Spinal cord (tissue), 10 donors: ENCODE measurements around the gene SERPINF2. TPM values are rescaled to one million over a fixed set of nuclear protein-coding genes. Genes with fewer than 3 reads are reported as not detected.
A peak's percentile ranks its signal among the peaks of the same experiment; 100 is the strongest.
"Not testable (repeated sequence)": the region's sequence is repeated elsewhere in the genome, so short reads cannot be mapped to it uniquely, and the experiment has no call there.

Experiments
- DNase-seq, 6 donors: peaks; one replicate each; pipeline versions ENCODE4 v3.0.0 to v3.0.0-alpha.2; 2013 to 2015; ENCODE audit warnings: low spot score in 6 of 6, low read depth in 4 of 6
- H3K27ac ChIP-seq: one replicate; pipeline ENCODE4 v1.5.1; 2013; ENCODE audit warnings: low read depth, low read length, control low read depth
- H3K27me3 ChIP-seq: one replicate; pipeline ENCODE4 v1.6.1; 2013; ENCODE audit warnings: low read length; ENCODE audit not compliant: control insufficient read depth, insufficient read depth
- H3K36me3 ChIP-seq: one replicate; pipeline ENCODE4 v1.6.1; 2013; ENCODE audit warnings: low read length; ENCODE audit not compliant: control insufficient read depth, insufficient read depth
- H3K4me1 ChIP-seq: one replicate; pipeline ENCODE4 v1.6.1; 2013; ENCODE audit warnings: low read length; ENCODE audit not compliant: control insufficient read depth, insufficient read depth
- H3K4me3 ChIP-seq: one replicate; pipeline ENCODE4 v1.5.1; 2013; ENCODE audit warnings: low read depth, low read length, control low read depth
- H3K9me3 ChIP-seq: one replicate; pipeline ENCODE4 v1.6.1; 2013; ENCODE audit warnings: low read length; ENCODE audit not compliant: control insufficient read depth, insufficient read depth
- WGBS: methylation state at CpG from one replicate; pipeline ENCODE4 v1.1.5; 2013; ENCODE audit warnings: missing lambda C conversion rate; ENCODE audit not compliant: insufficient coverage; 5-methylcytosine and 5-hydroxymethylcytosine counted together
- polyA plus RNA-seq, 2 donors: library from polyadenylated mRNA; unstranded; fragments of 120-200 nt; gene quantifications; one replicate each; pipeline ENCODE4 v1.2.1, GENCODE V29; 2013; ENCODE audit not compliant: insufficient read length in 2 of 2
- total RNA-seq, 2 donors: library from RNA; depleted of rRNA in 1 of 2; stranded (reverse); fragments of 120-200 nt in 1 of 2; fragments of >200 nt in 1 of 2; gene quantifications; one replicate each; pipeline versions ENCODE4 v1.2.3 to v1.2.4, GENCODE V29; 2013 to 2014
- donor health status: healthy.

SERPINF2 gene
- total and polyA plus RNA-seq, 4 donors, result 1.2 to 2.1 (median 1.9) TPM; not detected in 1

DNA sequence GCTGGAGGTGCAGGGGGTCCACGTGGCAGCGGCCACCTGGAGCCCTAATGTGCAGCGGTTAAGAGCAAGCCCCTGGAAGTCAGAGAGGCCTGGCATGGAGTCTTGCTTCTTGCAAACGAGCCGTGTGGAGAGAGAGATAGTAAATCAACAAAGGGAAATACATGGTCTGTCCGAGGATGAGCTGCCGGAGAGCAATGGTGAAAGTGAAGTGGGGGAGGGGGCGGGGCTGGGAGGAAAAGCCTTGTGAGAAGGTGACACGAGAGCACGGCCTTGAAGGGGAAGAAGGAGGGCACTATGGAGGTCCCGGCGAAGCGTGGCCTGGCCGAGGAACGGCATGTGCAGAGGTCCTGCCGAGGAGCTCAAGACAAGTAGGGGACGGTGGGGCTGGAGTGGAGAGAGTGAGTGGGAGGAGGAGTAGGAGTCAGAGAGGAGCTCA lies 13.2 kb downstream of the SERPINF2 start:
- Histone ChIP-seq H3K9me3 (no peaks in the 10 kb centered on the region), H3K4me1 (peaks cover 21% of the 10 kb centered on the region), H3K36me3 (no peaks in the 10 kb centered on the region), H3K4me3 (no peak overlapping the region), H3K27ac (no peak overlapping the region), H3K27me3 (no peaks in the 10 kb centered on the region)
- no peak for DNase-seq
- WGBS, result 48% methylated on average over 16 of the region's 17 CpGs

DNA sequence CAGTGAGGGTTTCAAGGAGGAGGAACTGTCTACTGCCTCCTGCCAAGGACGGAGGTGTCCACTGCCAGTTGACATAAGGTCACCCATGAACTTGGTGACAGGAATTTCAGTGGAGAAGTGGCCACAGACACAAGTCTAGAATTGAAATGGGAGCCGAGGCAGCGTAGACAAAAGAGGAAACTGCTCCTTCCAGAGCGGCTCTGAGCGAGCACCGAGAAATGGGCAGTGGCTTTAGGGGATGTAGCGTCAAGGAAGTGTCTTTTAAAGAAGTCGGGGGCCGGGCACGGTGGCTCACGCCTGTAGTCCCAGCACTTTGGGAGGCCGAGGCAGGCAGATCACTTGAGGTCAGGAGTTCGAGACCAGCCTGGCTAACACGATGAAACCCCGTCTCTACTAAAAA lies 16.1 kb downstream of the SERPINF2 start:
- Histone ChIP-seq H3K9me3 (no peaks in the 10 kb centered on the region), H3K27me3 (no peaks in the 10 kb centered on the region), H3K4me3 (no peak overlapping the region), H3K36me3 (no peaks in the 10 kb centered on the region), H3K27ac (no peak overlapping the region), H3K4me1 (peaks cover 41% of the 10 kb centered on the region)
- no peak for DNase-seq
- 84% methylated on average over 13 of the region's 15 CpGs for WGBS

DNA sequence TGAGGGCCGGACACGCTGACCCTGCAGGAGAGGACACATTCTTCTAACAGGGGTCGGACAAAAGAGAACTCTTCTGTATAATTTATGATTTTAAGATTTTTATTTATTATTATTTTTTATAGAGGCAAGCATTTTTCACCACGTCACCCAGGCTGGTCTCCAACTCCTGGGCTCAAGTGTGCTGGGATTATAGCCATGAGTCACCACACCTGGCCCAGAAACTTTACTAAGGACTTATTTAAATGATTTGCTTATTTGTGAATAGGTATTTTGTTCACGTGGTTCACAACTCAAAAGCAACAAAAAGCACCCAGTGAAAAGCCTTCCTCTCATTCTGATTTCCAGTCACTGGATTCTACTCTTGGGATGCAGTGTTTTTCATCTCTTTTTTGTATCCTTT lies 16.9 kb downstream of the SERPINF2 start:
- DNase-seq, result no peak
- Histone ChIP-seq H3K27me3 (no peaks in the 10 kb centered on the region), H3K4me1 (peaks cover 41% of the 10 kb centered on the region), H3K36me3 (no peaks in the 10 kb centered on the region), H3K27ac (no peak overlapping the region), H3K4me3 (no peak overlapping the region), H3K9me3 (no peaks in the 10 kb centered on the region)
- no CpG with 5 or more reads among the region's 5 CpGs for WGBS

DNA sequence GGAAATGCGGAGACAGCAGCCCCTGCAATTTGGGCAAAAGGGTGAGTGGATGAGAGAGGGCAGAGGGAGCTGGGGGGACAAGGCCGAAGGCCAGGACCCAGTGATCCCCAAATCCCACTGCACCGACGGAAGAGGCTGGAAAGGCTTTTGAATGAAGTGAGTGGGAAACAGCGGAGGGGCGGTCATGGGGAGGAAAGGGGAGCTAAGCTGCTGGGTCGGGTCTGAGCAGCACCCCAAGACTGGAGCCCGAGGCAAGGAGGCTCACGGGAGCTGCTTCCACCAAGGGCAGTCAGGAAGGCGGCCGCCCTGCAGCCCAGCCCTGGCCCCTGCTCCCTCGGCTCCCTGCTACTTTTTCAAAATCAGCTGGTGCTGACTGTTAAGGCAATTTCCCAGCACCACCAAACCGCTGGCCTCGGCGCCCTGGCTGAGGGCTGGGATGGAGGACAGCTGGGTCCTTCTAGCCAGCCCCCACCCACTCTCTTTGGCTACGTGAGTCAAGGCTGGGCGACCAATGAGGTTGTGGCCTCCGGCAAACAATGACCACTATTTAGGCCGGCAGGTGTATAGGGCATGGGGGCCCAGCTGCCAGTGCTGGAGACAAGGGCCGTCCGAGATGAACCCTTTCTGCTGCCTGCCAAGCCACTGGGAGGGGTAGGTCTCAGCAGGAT lies 19.7 kb downstream of the SERPINF2 start:
- Histone ChIP-seq H3K27ac (peak overlapping the region; percentile 47), H3K36me3 (no peaks in the 10 kb centered on the region), H3K27me3 (no peaks in the 10 kb centered on the region), H3K9me3 (no peaks in the 10 kb centered on the region), H3K4me1 (peaks cover 32% of the 10 kb centered on the region), H3K4me3 (peak overlapping the region; percentile 39)
- DNase-seq, result no peak
- 53% methylated on average over 21 of the region's 21 CpGs for whole genome bisulfite sequencing

DNA sequence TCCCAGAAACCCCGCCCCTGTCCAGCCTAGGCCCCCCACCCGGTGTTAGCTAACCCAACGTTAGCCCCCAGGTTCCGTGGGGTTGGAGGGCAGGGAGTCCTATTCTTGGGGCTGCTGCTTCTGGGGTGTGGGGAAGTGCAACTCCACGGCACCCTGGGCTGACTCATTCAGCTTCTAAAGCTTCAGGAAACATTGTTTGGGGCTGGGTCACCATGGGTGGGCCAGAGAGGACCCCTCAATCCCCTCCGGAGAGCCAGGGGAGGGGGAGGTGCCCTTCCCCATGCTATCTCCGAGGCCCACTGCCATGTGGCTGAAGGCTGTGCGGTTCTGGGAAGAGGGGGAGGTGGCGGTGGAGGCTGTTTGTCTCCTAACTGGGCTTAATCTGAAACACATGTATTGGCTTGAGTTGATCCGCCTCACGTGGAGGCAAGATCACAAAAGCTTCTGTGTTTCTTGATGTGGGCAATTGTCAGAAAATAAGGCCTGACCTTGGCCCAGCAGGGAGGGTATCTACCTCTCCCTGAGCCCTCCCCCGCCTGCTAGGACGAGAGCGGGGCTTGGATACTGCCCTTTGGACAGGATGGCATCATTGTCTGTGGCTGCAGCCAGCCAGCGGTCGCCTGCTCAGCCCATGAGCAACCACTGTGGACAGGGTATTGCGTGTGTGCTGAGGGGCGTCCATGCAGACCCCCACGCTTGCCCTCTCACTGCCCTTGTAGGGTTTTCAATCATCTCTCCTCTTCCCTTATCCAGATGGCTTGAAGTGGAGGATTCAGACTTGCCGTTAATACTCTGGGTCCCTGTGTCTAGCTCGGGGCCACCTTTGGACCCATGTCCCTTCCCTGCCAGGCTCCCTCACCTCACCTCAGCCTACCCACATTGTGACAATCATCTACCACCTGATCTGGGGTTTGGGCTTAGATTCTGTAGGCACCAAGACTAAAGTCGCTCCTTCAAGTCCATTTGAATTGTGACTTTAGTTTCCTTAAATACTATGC lies 20.5 kb downstream of the SERPINF2 start:
- no peaks in the 10 kb centered on the region for H3K36me3 ChIP-seq
- peak overlapping the region; percentile 39 for H3K4me3 ChIP-seq
- WGBS, result 42% methylated on average over 12 of the region's 22 CpGs
- H3K9me3 ChIP-seq, result no peaks in the 10 kb centered on the region
- peaks cover 32% of the 10 kb centered on the region for H3K4me1 ChIP-seq
- DNase-seq, result peak in 1 of 6 donors; percentile 69
- peak overlapping the region; percentile 47 for H3K27ac ChIP-seq
- H3K27me3 ChIP-seq, result no peaks in the 10 kb centered on the region

DNA sequence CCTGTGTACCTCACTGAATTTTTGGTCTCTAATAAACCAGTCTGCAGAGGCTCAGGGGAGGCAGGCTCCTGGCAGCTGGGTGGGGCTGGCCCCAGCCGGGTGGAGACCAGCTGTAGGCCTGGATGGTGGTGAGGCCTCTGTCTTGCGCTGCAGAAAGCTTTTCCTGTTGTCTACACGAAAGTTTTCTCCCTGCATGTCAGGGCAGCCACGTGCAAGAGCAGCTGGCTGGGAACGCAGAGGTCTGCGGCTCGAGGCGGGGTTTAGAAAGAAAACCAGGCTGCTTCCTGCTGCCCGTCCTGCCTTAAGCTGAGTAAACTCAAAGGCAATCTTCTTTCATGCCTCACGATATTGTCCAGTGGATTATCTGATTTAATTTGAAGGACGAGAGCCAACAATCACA lies 21.6 kb downstream of the SERPINF2 start:
- 56% methylated on average over 10 of the region's 11 CpGs for WGBS
- peak in 1 of 6 donors; percentile 36 for DNase-seq
- no peaks in the 10 kb centered on the region for H3K9me3 ChIP-seq
- no peak overlapping the region for H3K4me3 ChIP-seq
- H3K4me1 ChIP-seq, result peaks cover 33% of the 10 kb centered on the region
- H3K27ac ChIP-seq, result no peak overlapping the region
- H3K36me3 ChIP-seq, result no peaks in the 10 kb centered on the region
- no peaks in the 10 kb centered on the region for H3K27me3 ChIP-seq

DNA sequence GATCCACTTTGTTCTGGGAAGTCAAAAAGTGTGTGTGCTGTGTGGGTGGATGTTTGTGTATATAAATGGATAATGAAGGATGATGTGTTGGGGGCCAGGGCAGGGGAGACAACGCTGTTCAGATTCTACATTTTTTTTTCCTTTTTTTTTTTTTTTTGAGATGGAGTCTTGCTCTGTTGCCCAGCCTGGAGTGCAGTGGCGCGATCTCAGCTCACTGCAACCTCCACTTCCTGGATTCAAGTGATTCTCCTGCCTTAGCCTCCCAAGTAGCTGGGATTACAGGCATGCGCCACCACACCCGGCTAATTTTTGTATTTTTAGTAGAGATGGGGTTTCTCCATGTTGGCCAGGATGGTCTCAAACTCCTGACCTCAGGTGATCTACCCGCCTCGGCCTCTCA lies 22.0 kb downstream of the SERPINF2 start:
- H3K36me3 ChIP-seq, H3K27me3 ChIP-seq, H3K9me3 ChIP-seq, H3K4me3 ChIP-seq, DNase-seq, H3K27ac ChIP-seq: not testable (repeated sequence)
- peaks cover 37% of the 10 kb centered on the region for H3K4me1 ChIP-seq
- 92% methylated on average over 2 of the region's 7 CpGs for WGBS

DNA sequence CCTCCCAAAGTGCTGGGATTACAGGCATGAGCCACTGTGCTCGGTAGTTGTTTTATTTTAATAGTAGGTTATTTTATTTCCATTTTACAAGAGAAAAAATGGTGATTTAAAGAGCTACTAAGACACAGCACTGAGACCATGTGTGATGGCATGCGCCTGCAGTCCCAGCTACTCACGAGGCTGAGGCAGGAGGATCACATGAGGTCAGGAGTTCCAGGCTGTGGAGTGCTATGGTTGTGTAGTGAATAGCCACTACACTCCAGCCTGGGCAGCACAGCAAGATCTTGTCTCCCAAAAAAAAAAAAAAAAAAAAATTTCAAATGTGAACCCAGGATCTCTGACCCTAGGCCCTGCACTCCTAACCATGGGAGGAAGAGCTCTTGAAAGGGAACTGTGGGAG lies 22.9 kb downstream of the SERPINF2 start:
- WGBS, result no CpG with 5 or more reads among the region's 3 CpGs
- H3K27ac ChIP-seq, result no peak overlapping the region

DNA sequence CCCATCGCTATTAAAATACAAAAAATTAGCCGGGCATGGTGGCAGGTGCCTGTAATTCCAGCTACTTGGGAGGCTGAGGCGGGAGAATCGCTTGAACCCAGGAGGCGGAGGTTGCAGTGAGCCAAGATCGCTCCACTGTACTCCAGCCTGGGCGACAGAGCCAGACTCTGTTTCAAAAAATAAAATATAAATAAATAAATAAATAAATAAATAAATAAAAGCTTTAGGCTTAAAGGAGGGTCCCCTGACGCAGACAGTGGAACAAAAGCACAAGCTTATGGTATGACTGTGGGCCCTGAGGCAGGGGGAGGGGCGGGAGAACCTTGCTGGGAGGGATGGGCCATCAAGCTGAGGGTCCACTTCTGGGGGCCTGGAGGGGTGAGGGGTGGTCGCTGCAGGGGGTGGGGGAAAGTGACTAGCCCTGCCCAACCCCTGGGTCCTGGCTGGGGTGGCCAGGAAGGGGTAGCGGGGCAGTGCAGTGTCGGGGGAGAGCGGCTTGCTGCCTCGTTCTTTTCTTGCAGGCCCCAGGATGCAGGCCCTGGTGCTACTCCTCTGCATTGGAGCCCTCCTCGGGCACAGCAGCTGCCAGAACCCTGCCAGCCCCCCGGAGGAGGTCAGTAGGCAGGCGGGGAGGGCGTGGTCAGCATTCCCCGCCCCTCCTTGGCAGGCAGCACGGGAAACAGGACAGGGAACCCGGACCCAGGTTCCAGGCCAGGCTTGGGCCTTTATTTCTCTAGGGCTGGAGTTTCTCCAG lies 23.9 kb downstream of the SERPINF2 start:
- Histone ChIP-seq H3K36me3 (no peaks in the 10 kb centered on the region), H3K27me3 (no peaks in the 10 kb centered on the region), H3K4me3 (no peak overlapping the region), H3K9me3 (no peaks in the 10 kb centered on the region), H3K27ac (no peak overlapping the region), H3K4me1 (peaks cover 42% of the 10 kb centered on the region)
- no peak for DNase-seq
- 55% methylated on average over 14 of the region's 21 CpGs for WGBS

More for the DNA sequence above, 22.9 kb downstream of the SERPINF2 start:
- DNase-seq, result no peak
- no peaks in the 10 kb centered on the region for H3K9me3 ChIP-seq
- H3K4me3 ChIP-seq, result no peak overlapping the region
- H3K4me1 ChIP-seq, result peaks cover 42% of the 10 kb centered on the region
- no peaks in the 10 kb centered on the region for H3K27me3 ChIP-seq
- H3K36me3 ChIP-seq, result no peaks in the 10 kb centered on the region
